Measurements from ENCODE around the gene FYN. TPM values are rescaled to one million over a fixed set of nuclear protein-coding genes. Genes with fewer than 3 reads are reported as not detected.

FYN gene
- total RNA-seq, 1 experiment from 2014 or later, result 7.2 TPM

GRCh38 chr6:111817451-111818120, 55.7 kb downstream of the FYN start:
- Mint-ChIP-seq H3K36me3 (ENCODE audit: insufficient read depth, unreplicated experiment) (peaks cover 5% of the 10 kb centered on the region), H3K4me1 (ENCODE audit: low read depth, unreplicated experiment) (no peaks in the 10 kb centered on the region), H3K27ac (ENCODE audit: unreplicated experiment) (no peak overlapping the region), H3K9me3 (ENCODE audit: unreplicated experiment) (no peaks in the 10 kb centered on the region), H3K4me3 (ENCODE audit: unreplicated experiment) (no peak overlapping the region), H3K27me3 (ENCODE audit: insufficient read depth, unreplicated experiment) (peaks cover 3% of the 10 kb centered on the region)
- H3K27me3 ChIP-seq (replicated peaks; ENCODE audit: control insufficient read depth, insufficient read depth, low read length), result no peaks in the 10 kb centered on the region
- no peak for DNase-seq
- intact Hi-C loops (cut with micrococcal nuclease; ENCODE audit: unreplicated experiment), result no loop called here
- POLR2A ChIA-PET, result no interaction called here
- no peaks in the 10 kb centered on the region for H3K36me3 ChIP-seq (ENCODE audit: control insufficient read depth, insufficient read depth, low read length)
- TF ChIP-seq CTCF (IDR thresholded peaks at IDR 0.05; ENCODE audit: insufficient read depth in 1 of 2, low read depth in 1 of 2, low read length in 1 of 2, severe bottlenecking in 1 of 2, unreplicated experiment in 1 of 2), result no peak
- CTCF ChIA-PET, result no interaction called here
- H3K4me1 ChIP-seq, result no peaks in the 10 kb centered on the region
- no TSS peak for BruUV-seq (replicated peaks)
- no peak overlapping the region for H3K4me3 ChIP-seq (ENCODE audit: low read depth, low read length)
- H3K9me3 ChIP-seq, result no peaks in the 10 kb centered on the region

DNA sequence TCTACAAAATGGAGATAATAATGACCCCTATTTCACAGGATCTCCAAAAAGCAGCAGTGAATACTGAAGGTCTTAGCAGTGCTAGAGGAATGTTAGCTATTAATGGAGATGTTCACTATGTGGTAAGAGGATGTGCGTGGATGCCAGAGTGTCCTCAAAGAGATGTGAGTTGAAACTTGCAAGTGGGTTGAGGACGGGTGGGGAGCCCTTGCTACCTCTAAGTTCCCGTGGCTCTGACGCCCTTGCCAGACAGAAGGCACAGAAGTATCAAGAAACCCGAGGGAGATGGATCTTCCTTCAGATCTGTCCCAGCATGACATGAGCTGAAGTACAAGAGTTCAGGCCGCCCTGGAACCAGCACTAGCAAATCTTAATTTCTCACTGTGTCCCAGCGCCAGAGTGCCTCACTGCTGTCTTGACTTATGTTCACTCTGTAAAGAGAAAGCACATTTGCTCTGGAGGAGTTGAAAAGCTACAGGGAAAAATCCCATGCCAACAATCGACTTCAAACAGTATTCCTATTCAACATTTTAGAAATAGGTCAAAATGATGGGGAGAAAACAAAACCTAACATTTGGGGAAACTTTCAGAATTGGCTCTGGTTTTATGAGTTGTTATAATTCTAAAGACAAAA, 59.5 kb downstream of the FYN start:
- Mint-ChIP-seq H3K27me3 (ENCODE audit: insufficient read depth, unreplicated experiment) (peaks cover 2% of the 10 kb centered on the region), H3K27ac (ENCODE audit: unreplicated experiment) (no peak overlapping the region), H3K4me1 (ENCODE audit: low read depth, unreplicated experiment) (no peaks in the 10 kb centered on the region), H3K36me3 (ENCODE audit: insufficient read depth, unreplicated experiment) (peaks cover 5% of the 10 kb centered on the region), H3K9me3 (ENCODE audit: unreplicated experiment) (no peaks in the 10 kb centered on the region), H3K4me3 (ENCODE audit: unreplicated experiment) (no peak overlapping the region)
- Histone ChIP-seq H3K4me3 (ENCODE audit: low read depth, low read length) (no peak overlapping the region), H3K9me3 (no peaks in the 10 kb centered on the region), H3K36me3 (ENCODE audit: control insufficient read depth, insufficient read depth, low read length) (no peaks in the 10 kb centered on the region), H3K27me3 (replicated peaks; ENCODE audit: control insufficient read depth, insufficient read depth, low read length) (no peaks in the 10 kb centered on the region), H3K4me1 (no peaks in the 10 kb centered on the region)
- POLR2A ChIA-PET, result no interaction called here
- CTCF ChIA-PET, result interaction anchor here (0.6 kb wide), 1 partner anchor 230 kb away, joined by 3 read pairs; no protein-coding TSS in a partner anchor
- BruUV-seq (replicated peaks), result no TSS peak
- DNase-seq, result no peak
- no peak for TF ChIP-seq CTCF (IDR thresholded peaks at IDR 0.05; ENCODE audit: insufficient read depth in 1 of 2, low read depth in 1 of 2, low read length in 1 of 2, severe bottlenecking in 1 of 2, unreplicated experiment in 1 of 2)
- intact Hi-C loops (cut with micrococcal nuclease; ENCODE audit: unreplicated experiment), result no loop called here

DNA sequence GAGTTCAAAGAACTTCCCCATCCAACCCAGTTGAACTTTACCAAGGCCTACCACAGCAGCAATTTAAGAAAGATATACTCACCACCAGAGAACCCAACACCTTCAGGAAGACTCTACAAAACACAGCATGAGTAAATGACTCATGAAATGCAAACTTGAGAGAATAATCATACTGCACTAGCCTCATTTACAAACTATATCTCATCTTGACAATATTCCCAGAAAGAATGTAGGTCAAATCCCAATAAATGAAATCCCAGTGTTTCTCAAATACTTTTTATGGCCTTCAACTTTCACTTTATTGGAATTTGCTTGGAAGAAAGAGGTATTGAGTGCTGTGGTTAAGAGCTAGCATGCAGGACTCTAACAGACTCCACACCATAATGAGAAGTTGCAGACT, 60.0 kb downstream of the FYN start:
- CTCF ChIA-PET, result interaction anchor here (0.6 kb wide), 1 partner anchor 230 kb away, joined by 3 read pairs; no protein-coding TSS in a partner anchor
- no peaks in the 10 kb centered on the region for H3K9me3 ChIP-seq
- no TSS peak for BruUV-seq (replicated peaks)
- no peaks in the 10 kb centered on the region for H3K27me3 ChIP-seq (replicated peaks; ENCODE audit: control insufficient read depth, insufficient read depth, low read length)
- intact Hi-C loops (cut with micrococcal nuclease; ENCODE audit: unreplicated experiment), result no loop called here
- H3K4me3 ChIP-seq (ENCODE audit: low read depth, low read length), result no peak overlapping the region
- no peaks in the 10 kb centered on the region for H3K4me1 ChIP-seq
- H3K27me3 Mint-ChIP-seq (ENCODE audit: insufficient read depth, unreplicated experiment), result no peaks in the 10 kb centered on the region
- peaks cover 5% of the 10 kb centered on the region for H3K36me3 Mint-ChIP-seq (ENCODE audit: insufficient read depth, unreplicated experiment)
- H3K27ac Mint-ChIP-seq (ENCODE audit: unreplicated experiment), result no peak overlapping the region
- POLR2A ChIA-PET, result no interaction called here
- DNase-seq, result no peak
- H3K9me3 Mint-ChIP-seq (ENCODE audit: unreplicated experiment), result no peaks in the 10 kb centered on the region
- no peaks in the 10 kb centered on the region for H3K36me3 ChIP-seq (ENCODE audit: control insufficient read depth, insufficient read depth, low read length)
- no peak for TF ChIP-seq CTCF (IDR thresholded peaks at IDR 0.05; ENCODE audit: insufficient read depth in 1 of 2, low read depth in 1 of 2, low read length in 1 of 2, severe bottlenecking in 1 of 2, unreplicated experiment in 1 of 2)
- no peaks in the 10 kb centered on the region for H3K4me1 Mint-ChIP-seq (ENCODE audit: low read depth, unreplicated experiment)
- no peak overlapping the region for H3K4me3 Mint-ChIP-seq (ENCODE audit: unreplicated experiment)
